ENCODE results near the gene WNT9A.

The WNT9A gene

GRCh38 chr1:227893949-227894721 lies 53.6 kb downstream of the WNT9A start:
- no peak for DNase-seq
- Histone ChIP-seq H3K9me2 (replicated peaks; ENCODE audit: insufficient read depth, low read length) (no peaks in the 10 kb centered on the region), H3K4me2 (ENCODE audit: low read depth, low read length) (no peak overlapping the region), H3K27me3 (replicated peaks; ENCODE audit: insufficient read depth, low read length) (peaks cover 8% of the 10 kb centered on the region; the same call in 1 of the 2 replicates), H2AFZ (ENCODE audit: low read length) (no peak overlapping the region), H3K79me2 (ENCODE audit: low read length) (no peaks in the 10 kb centered on the region), H3F3A (ENCODE audit: insufficient read depth, low read length) (no peaks in the 10 kb centered on the region), H3K9ac (ENCODE audit: low read length) (no peak overlapping the region), H3K4me1 (ENCODE audit: low read length) (no peaks in the 10 kb centered on the region), H3K4me3 (ENCODE audit: low read length) (no peak overlapping the region), H3K27ac (ENCODE audit: low read length) (no peak overlapping the region), H3K36me3 (replicated peaks; ENCODE audit: insufficient read depth, low read length) (no peaks in the 10 kb centered on the region), H4K20me1 (ENCODE audit: insufficient read depth, low read length) (no peaks in the 10 kb centered on the region), H3K9me3 (replicated peaks; ENCODE audit: insufficient read depth, low read length) (no peaks in the 10 kb centered on the region)
- TF ChIP-seq EZH2 (optimal IDR thresholded peaks at IDR 0.05; ENCODE audit: low read depth, low read length) (no peak), CTCF (IDR thresholded peaks at IDR 0.05; ENCODE audit: low read length) (no peak), EZH2phosphoT487 (IDR thresholded peaks at IDR 0.05; ENCODE audit: low read length) (no peak)

DNA sequence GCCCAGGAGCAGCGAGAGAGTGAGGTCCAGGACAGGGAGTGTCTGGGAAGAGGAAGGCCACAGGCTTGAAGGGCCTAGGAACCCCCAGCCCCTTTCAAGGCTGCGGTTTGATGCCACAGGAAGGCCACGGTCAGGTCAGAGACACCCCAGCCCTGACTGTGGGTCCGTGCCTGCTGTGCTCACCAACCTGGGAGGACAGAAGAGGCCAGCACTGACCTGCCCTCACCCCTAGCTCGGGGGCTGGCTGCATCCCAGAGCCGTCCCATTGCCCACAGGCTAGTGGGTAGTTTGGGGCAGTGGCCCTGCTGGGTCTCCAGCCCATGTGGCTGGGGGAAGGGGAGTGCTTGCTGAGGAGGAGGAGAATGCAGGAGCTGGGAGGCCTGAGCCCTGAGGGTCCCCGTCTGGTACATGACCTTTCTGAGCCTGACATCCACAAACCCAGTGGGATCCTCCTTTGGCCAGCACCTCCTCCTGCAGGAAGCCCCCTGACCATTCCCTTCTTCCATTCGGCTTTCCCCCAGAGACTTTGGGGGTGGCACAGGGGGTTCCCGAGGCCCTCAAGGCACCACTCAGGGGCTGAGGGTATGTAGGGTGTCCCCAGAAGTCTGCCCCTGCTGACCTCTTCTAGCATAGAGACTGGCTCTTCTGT lies 54.3 kb downstream of the WNT9A start:
- Histone ChIP-seq H3K4me1 (ENCODE audit: low read length) (no peaks in the 10 kb centered on the region), H3K9ac (ENCODE audit: low read length) (no peak overlapping the region), H3K4me3 (ENCODE audit: low read length) (no peak overlapping the region), H4K20me1 (ENCODE audit: insufficient read depth, low read length) (no peaks in the 10 kb centered on the region), H3K27ac (ENCODE audit: low read length) (no peak overlapping the region), H3F3A (ENCODE audit: insufficient read depth, low read length) (no peaks in the 10 kb centered on the region), H3K27me3 (replicated peaks; ENCODE audit: insufficient read depth, low read length) (peaks cover 8% of the 10 kb centered on the region; the same call in 1 of the 2 replicates), H3K9me3 (replicated peaks; ENCODE audit: insufficient read depth, low read length) (no peaks in the 10 kb centered on the region), H3K79me2 (ENCODE audit: low read length) (no peaks in the 10 kb centered on the region), H2AFZ (ENCODE audit: low read length) (no peak overlapping the region), H3K4me2 (ENCODE audit: low read depth, low read length) (no peak overlapping the region), H3K9me2 (replicated peaks; ENCODE audit: insufficient read depth, low read length) (no peaks in the 10 kb centered on the region), H3K36me3 (replicated peaks; ENCODE audit: insufficient read depth, low read length) (no peaks in the 10 kb centered on the region)
- TF ChIP-seq EZH2 (optimal IDR thresholded peaks at IDR 0.05; ENCODE audit: low read depth, low read length) = no peak
- no peak for TF ChIP-seq EZH2phosphoT487 (IDR thresholded peaks at IDR 0.05; ENCODE audit: low read length)
- no peak for TF ChIP-seq CTCF (IDR thresholded peaks at IDR 0.05; ENCODE audit: low read length)
- DNase-seq = no peak

DNA sequence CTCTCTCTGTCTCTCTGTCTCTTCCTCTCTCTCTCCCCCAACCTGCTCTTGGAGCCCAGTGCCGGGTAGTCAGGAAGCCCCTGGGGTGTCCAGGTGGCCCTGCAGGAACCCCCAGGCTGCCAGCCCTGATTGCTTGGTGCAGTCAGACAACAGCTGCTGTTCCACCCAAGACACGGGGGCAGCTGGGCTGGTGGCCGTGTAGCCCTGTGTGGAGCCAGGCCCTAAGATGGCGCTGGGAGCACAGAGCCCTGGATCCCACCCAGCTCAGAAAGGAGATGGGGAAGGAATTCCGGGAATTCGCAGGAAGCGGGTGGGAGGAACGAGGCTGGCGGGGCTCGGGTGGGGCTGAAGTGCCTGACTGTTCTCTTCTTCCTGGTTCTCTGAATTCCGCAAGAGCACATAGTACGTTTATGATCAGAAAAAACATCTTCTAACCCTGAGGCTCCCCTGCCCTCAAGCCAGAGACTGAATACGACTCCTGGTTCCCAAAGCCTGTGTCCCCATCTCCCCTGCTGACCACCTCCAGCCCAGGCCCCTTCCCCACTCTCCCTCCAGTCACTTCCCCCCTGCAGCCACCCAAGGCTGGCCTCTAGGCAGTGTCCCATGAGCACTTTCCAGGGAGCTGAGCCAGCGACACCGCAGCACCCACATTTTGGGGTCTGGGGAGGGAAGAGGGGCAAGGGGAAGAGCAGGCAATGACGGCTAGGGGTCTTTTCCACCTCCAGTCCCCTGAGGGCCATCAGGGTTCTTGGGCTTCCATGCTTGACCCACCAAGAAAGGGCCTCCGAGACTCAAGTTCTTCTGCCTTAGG lies 55.0 kb downstream of the WNT9A start:
- Histone ChIP-seq H3K36me3 (replicated peaks; ENCODE audit: insufficient read depth, low read length) (no peaks in the 10 kb centered on the region), H4K20me1 (ENCODE audit: insufficient read depth, low read length) (no peaks in the 10 kb centered on the region), H3K4me3 (ENCODE audit: low read length) (no peak overlapping the region), H3K4me1 (ENCODE audit: low read length) (no peaks in the 10 kb centered on the region), H3K9ac (ENCODE audit: low read length) (no peak overlapping the region), H3K27me3 (replicated peaks; ENCODE audit: insufficient read depth, low read length) (peaks cover 5% of the 10 kb centered on the region; the same call in 1 of the 2 replicates), H2AFZ (ENCODE audit: low read length) (no peak overlapping the region), H3K9me3 (replicated peaks; ENCODE audit: insufficient read depth, low read length) (no peaks in the 10 kb centered on the region), H3K9me2 (replicated peaks; ENCODE audit: insufficient read depth, low read length) (no peaks in the 10 kb centered on the region), H3K4me2 (ENCODE audit: low read depth, low read length) (no peak overlapping the region), H3K27ac (ENCODE audit: low read length) (no peak overlapping the region), H3F3A (ENCODE audit: insufficient read depth, low read length) (no peaks in the 10 kb centered on the region), H3K79me2 (ENCODE audit: low read length) (no peaks in the 10 kb centered on the region)
- TF ChIP-seq EZH2 (optimal IDR thresholded peaks at IDR 0.05; ENCODE audit: low read depth, low read length) = no peak
- no peak for TF ChIP-seq CTCF (IDR thresholded peaks at IDR 0.05; ENCODE audit: low read length)
- no peak for TF ChIP-seq EZH2phosphoT487 (IDR thresholded peaks at IDR 0.05; ENCODE audit: low read length)
- DNase-seq = no peak
